Right lobe of liver (tissue), 4 donors: ENCODE data around the gene UQCR11.

ENCODE experiments used
- CTCF ChIP-seq, 4 donors: fragments of 200-600 bp in 3 of 4; fragments of 450-650 bp in 1 of 4; IDR thresholded peaks; one replicate each; pipeline versions ENCODE4 v1.5.1 to v1.8.0; 2016 to 2022; ENCODE audit warnings: antibody characterized with exemption in 4 of 4, mild to moderate bottlenecking in 2 of 4
- POLR2A ChIP-seq: fragments of 450-650 bp; IDR thresholded peaks from one replicate; pipeline ENCODE4 v1.6.1; 2017; ENCODE audit warnings: antibody characterized with exemption, mild to moderate bottlenecking
- donor health status: DM: no; HTN: no; CAD: no.
- donor health status: DM: no; HTN: no; CAD: no.
- donor health status: DM: no; HTN: yes; CAD: no.

DNA sequence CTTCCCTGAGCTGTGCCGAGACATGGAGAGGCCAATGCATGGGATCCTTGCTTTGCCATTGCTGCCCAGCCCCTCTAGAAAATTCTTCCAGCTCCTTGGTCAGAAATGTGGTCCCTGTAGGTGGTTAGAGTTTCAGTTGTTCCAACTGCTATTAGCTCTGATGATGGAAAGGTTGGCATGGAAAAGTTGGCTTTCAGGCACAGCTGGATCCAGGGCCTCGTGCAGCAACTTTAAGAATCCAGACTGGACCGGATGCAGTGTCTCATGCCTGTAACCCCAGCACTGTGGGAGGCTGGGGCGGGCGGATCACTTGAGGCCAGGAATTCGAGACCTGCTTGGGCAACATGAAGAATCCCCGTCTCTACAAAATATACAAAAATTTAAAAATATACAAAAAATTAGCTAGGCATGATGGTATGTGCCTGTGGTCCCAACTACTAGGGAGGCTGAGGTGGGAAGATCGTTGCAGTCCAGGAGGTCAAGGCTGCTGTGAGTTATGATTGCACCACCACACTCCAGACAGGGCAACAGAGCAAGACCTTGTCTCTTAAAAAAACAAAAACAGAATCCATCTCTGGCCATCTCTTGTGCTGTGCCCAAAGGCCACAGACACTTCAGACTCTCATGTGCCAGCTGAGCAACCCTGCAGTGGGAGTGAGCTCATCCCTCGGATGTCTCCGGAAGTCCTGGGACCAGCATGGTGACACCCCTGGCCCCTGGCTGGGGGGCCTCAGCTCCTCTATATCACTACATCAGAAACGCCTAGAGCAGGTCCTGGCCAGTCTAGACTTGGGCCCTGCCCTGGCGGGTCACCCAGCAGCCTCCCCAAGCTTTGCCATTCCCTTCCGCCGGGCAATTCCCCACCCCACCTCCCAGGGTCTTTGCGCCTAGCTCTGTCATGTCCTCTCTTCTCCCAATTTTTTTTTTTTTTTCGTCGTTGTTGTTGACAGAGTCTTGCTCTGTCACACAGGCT is 53.9 kb downstream of the UQCR11 start:
- no peak for TF ChIP-seq POLR2A
- no peak for TF ChIP-seq CTCF (IDR thresholded peaks at IDR 0.05)
